K562 (cell line): ENCODE data around the gene C1QTNF5. TPM values are rescaled to one million over a fixed set of nuclear protein-coding genes. Genes with fewer than 3 reads are reported as not detected.

ENCODE experiments used
- CBFA2T3 ChIP-seq: fragments of 450-650 bp; IDR thresholded peaks from 2 replicates; pipeline ENCODE4 v1.6.1; 2017
- HDAC2 ChIP-seq: fragments of 450-650 bp; IDR thresholded peaks from 2 replicates; pipeline ENCODE4 v1.6.1; 2016; ENCODE audit warnings: mild to moderate bottlenecking
- NFXL1 ChIP-seq: fragments of 450-650 bp; formaldehyde crosslinking; IDR thresholded peaks from 2 replicates; pipeline ENCODE4 v1.4.0; 2021; ENCODE audit warnings: mild to moderate bottlenecking
- OTX1 ChIP-seq: fragments of 450-650 bp; formaldehyde crosslinking; IDR thresholded peaks from 2 replicates; pipeline ENCODE4 v1.4.0; 2022; ENCODE audit warnings: mild to moderate bottlenecking
- RAD21 ChIP-seq, 2 experiments: fragments of 250-450 bp in 1 of 2; fragments of 450-650 bp in 1 of 2; sonication (Bioruptor Pico) in 1 of 2; formaldehyde crosslinking in 1 of 2; IDR thresholded peaks in 1 of 2; conservative IDR thresholded peaks in 1 of 2; 2 replicates each; pipeline versions ENCODE4 v1.4.0 to v1.8.0; 2020 to 2022; ENCODE audit warnings: mild to moderate bottlenecking in 2 of 2, moderate library complexity in 1 of 2
- RAD51 ChIP-seq: fragments of 450-650 bp; IDR thresholded peaks from 2 replicates; pipeline ENCODE4 v1.7.1; 2016; ENCODE audit warnings: low read depth, mild to moderate bottlenecking, borderline replicate concordance
- ZFP30 ChIP-seq: fragments of 250-450 bp; sonication (Bioruptor Pico); IDR thresholded peaks from 2 replicates; pipeline ENCODE4 v1.8.0; 2022; ENCODE audit warnings: moderate library complexity, mild to moderate bottlenecking, inconsistent platforms, borderline replicate concordance
- ZFX ChIP-seq: sonication (generic); formaldehyde crosslinking; IDR thresholded peaks from 2 replicates; pipeline ENCODE4 v1.8.0; 2022; ENCODE audit warnings: mild to moderate bottlenecking, missing genetic modification reagents, moderate library complexity
- ZNF121 ChIP-seq: sonication (generic); formaldehyde crosslinking; conservative IDR thresholded peaks from 2 replicates; pipeline ENCODE4 v1.8.0; 2022; ENCODE audit warnings: missing genetic modification reagents
- ZSCAN29 ChIP-seq: fragments of 450-650 bp; IDR thresholded peaks from 2 replicates; pipeline ENCODE4 v1.6.1; 2017
- polyA plus RNA-seq, 8 experiments: library from polyadenylated mRNA; depleted of rRNA in 4 of 8; stranded (reverse) in 5 of 8; unstranded in 3 of 8; fragments of >200 nt; fragmentation: Nextera tagmentation in 2 of 8; fragmentation: Illumina TruSeq in 1 of 8; extraction: Ambion mirVana in 2 of 8; extraction: Trizol in 1 of 8; gene quantifications; 2 replicates each; pipeline versions ENCODE4 v1.2.1 to v1.2.3, GENCODE V29; 2011 to 2014; ENCODE audit warnings: inconsistent platforms in 1 of 8, missing spikeins in 1 of 8
- total RNA-seq, 7 experiments: library from RNA; depleted of rRNA in 6 of 7; stranded (reverse); fragments of >200 nt in 6 of 7; fragmentation: Illumina TruSeq in 2 of 7; extraction: Trizol in 2 of 7; gene quantifications; 2 replicates each; pipeline versions ENCODE4 v1.2.1 to v1.2.3, GENCODE V29; 2011 to 2021; ENCODE audit warnings: low replicate concordance in 1 of 7
- TF ChIP-seq, protein P1 (sequence below), 3 experiments: IDR thresholded peaks in 2 of 3; conservative IDR thresholded peaks in 1 of 3; 2 replicates each; pipeline ENCODE4 v1.5.1; 2011 to 2012; ENCODE audit warnings: low read length in 3 of 3, mild to moderate bottlenecking in 3 of 3, control low read depth in 2 of 3, improper control_type of control experiment in 1 of 3, inconsistent platforms in 1 of 3, low read depth in 1 of 3, mixed read lengths in 1 of 3, moderate library complexity in 1 of 3; ENCODE audit not compliant: insufficient read depth in 2 of 3
- TF ChIP-seq, protein P2 (sequence below): sonication (generic); formaldehyde crosslinking; IDR thresholded peaks from 2 replicates; pipeline ENCODE4 v1.8.0; 2023; ENCODE audit warnings: mild to moderate bottlenecking, missing genetic modification reagents
- TF ChIP-seq, protein P3 (sequence below), 2 experiments: fragments of 450-650 bp; IDR thresholded peaks; 2 replicates each; pipeline ENCODE4 v1.6.1; 2018; ENCODE audit warnings: mild to moderate bottlenecking in 2 of 2, low read depth in 1 of 2; ENCODE audit not compliant: partially characterized antibody in 2 of 2

Gene C1QTNF5
- total and polyA plus RNA-seq, 9 of the 15 experiments (the other 6 are each of a cell fraction or from before 2014, with no cell fraction given) = 0.07 to 0.76 (median 0.24) TPM; not detected in 1

GRCh38 chr11:119344291-119345010 is 3.8 kb upstream of the C1QTNF5 start (continued):
- TF ChIP-seq, protein P1, sequence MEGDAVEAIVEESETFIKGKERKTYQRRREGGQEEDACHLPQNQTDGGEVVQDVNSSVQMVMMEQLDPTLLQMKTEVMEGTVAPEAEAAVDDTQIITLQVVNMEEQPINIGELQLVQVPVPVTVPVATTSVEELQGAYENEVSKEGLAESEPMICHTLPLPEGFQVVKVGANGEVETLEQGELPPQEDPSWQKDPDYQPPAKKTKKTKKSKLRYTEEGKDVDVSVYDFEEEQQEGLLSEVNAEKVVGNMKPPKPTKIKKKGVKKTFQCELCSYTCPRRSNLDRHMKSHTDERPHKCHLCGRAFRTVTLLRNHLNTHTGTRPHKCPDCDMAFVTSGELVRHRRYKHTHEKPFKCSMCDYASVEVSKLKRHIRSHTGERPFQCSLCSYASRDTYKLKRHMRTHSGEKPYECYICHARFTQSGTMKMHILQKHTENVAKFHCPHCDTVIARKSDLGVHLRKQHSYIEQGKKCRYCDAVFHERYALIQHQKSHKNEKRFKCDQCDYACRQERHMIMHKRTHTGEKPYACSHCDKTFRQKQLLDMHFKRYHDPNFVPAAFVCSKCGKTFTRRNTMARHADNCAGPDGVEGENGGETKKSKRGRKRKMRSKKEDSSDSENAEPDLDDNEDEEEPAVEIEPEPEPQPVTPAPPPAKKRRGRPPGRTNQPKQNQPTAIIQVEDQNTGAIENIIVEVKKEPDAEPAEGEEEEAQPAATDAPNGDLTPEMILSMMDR (IDR thresholded peaks at IDR 0.05 in 2 of 3, conservative IDR thresholded peaks at IDR 0.05 in 1 of 3; ENCODE audit: insufficient read depth in 2 of 3, low read depth in 1 of 3, low read length in 3 of 3) = no peak
- no peak for TF ChIP-seq NFXL1 (CRISPR knock-in tag)
- TF ChIP-seq ZFP30 = no peak
- TF ChIP-seq, protein P2, sequence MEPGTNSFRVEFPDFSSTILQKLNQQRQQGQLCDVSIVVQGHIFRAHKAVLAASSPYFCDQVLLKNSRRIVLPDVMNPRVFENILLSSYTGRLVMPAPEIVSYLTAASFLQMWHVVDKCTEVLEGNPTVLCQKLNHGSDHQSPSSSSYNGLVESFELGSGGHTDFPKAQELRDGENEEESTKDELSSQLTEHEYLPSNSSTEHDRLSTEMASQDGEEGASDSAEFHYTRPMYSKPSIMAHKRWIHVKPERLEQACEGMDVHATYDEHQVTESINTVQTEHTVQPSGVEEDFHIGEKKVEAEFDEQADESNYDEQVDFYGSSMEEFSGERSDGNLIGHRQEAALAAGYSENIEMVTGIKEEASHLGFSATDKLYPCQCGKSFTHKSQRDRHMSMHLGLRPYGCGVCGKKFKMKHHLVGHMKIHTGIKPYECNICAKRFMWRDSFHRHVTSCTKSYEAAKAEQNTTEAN (CRISPR knock-in tag) = no peak
- no peak for TF ChIP-seq ZFX (CRISPR knock-in tag)
- no peak for TF ChIP-seq HDAC2
- TF ChIP-seq, protein P3, sequence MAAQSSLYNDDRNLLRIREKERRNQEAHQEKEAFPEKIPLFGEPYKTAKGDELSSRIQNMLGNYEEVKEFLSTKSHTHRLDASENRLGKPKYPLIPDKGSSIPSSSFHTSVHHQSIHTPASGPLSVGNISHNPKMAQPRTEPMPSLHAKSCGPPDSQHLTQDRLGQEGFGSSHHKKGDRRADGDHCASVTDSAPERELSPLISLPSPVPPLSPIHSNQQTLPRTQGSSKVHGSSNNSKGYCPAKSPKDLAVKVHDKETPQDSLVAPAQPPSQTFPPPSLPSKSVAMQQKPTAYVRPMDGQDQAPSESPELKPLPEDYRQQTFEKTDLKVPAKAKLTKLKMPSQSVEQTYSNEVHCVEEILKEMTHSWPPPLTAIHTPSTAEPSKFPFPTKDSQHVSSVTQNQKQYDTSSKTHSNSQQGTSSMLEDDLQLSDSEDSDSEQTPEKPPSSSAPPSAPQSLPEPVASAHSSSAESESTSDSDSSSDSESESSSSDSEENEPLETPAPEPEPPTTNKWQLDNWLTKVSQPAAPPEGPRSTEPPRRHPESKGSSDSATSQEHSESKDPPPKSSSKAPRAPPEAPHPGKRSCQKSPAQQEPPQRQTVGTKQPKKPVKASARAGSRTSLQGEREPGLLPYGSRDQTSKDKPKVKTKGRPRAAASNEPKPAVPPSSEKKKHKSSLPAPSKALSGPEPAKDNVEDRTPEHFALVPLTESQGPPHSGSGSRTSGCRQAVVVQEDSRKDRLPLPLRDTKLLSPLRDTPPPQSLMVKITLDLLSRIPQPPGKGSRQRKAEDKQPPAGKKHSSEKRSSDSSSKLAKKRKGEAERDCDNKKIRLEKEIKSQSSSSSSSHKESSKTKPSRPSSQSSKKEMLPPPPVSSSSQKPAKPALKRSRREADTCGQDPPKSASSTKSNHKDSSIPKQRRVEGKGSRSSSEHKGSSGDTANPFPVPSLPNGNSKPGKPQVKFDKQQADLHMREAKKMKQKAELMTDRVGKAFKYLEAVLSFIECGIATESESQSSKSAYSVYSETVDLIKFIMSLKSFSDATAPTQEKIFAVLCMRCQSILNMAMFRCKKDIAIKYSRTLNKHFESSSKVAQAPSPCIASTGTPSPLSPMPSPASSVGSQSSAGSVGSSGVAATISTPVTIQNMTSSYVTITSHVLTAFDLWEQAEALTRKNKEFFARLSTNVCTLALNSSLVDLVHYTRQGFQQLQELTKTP (IDR thresholded peaks at IDR 0.05; ENCODE audit: low read depth in 1 of 2, partially characterized antibody in 2 of 2) = no peak
- no peak for TF ChIP-seq RAD51
- TF ChIP-seq RAD21 (CRISPR knock-in tag; conservative IDR thresholded peaks at IDR 0.05 in 1 of 2, IDR thresholded peaks at IDR 0.05 in 1 of 2) = no peak
- no peak for TF ChIP-seq ZSCAN29
- TF ChIP-seq OTX1 (CRISPR knock-in tag) = no peak
- TF ChIP-seq ZNF121 (CRISPR knock-in tag) = no peak
- no peak for TF ChIP-seq CBFA2T3
